Embryonic facial prominence (tissue), 1 donor: ENCODE measurements around the gene VEZT.
"Not testable (repeated sequence)": the region's sequence is repeated elsewhere in the genome, so short reads cannot be mapped to it uniquely, and the experiment has no call there.

ENCODE experiments used
- DNase-seq: peaks from one replicate; pipeline ENCODE4 v3.0.0-alpha.2; 2016; ENCODE audit errors: extremely low spot score

VEZT gene

GRCh38 chr12:95257541-95257940, 39.9 kb downstream of the VEZT start:
- DNase-seq, result no peak

- no peak for DNase-seq
These were observed 40.5 kb downstream of the VEZT start for GRCh38 chr12:95258151-95258550.

- DNase-seq, result no peak
These were observed 41.2 kb downstream of the VEZT start for GRCh38 chr12:95258803-95259202.

- DNase-seq, result no peak
These were observed 41.8 kb downstream of the VEZT start for GRCh38 chr12:95259368-95259767.

GRCh38 chr12:95261109-95261508, 43.5 kb downstream of the VEZT start:
- no peak for DNase-seq

GRCh38 chr12:95262808-95263207, 45.2 kb downstream of the VEZT start:
- DNase-seq, result no peak

GRCh38 chr12:95265765-95266164, 48.2 kb downstream of the VEZT start:
- no peak for DNase-seq

- no peak for DNase-seq
These were observed 48.6 kb downstream of the VEZT start for GRCh38 chr12:95266254-95266653.

- DNase-seq, result no peak
These were observed 52.3 kb downstream of the VEZT start for GRCh38 chr12:95269892-95270291.

GRCh38 chr12:95271465-95271864, 53.9 kb downstream of the VEZT start:
- no peak for DNase-seq

- DNase-seq, result no peak
These were observed 59.5 kb downstream of the VEZT start for GRCh38 chr12:95277139-95277538.

GRCh38 chr12:95279856-95280255, 62.2 kb downstream of the VEZT start:
- DNase-seq, result no peak

- DNase-seq, result no peak
These were observed 64.7 kb downstream of the VEZT start for GRCh38 chr12:95282266-95282665.

- DNase-seq, result no peak
These were observed 65.8 kb downstream of the VEZT start for GRCh38 chr12:95283371-95283770.

- no peak for DNase-seq
These were observed 69.1 kb downstream of the VEZT start for GRCh38 chr12:95286713-95287112.

GRCh38 chr12:95291501-95291900, 73.9 kb downstream of the VEZT start:
- no peak for DNase-seq

GRCh38 chr12:95298916-95299315, 81.3 kb downstream of the VEZT start:
- no peak for DNase-seq

- DNase-seq, result no peak
These were observed 82.7 kb downstream of the VEZT start for GRCh38 chr12:95300286-95300685.

GRCh38 chr12:95303476-95303875, 85.9 kb downstream of the VEZT start:
- DNase-seq, result no peak

- no peak for DNase-seq
These were observed 87.1 kb downstream of the VEZT start for GRCh38 chr12:95304673-95305198.

- DNase-seq, result no peak
These were observed 95.0 kb downstream of the VEZT start for GRCh38 chr12:95312656-95313055.

GRCh38 chr12:95314756-95315155, 97.1 kb downstream of the VEZT start:
- not testable (repeated sequence) for DNase-seq

GRCh38 chr12:95316798-95317197, 99.2 kb downstream of the VEZT start:
- no peak for DNase-seq

GRCh38 chr12:95318071-95318545, 100.5 kb downstream of the VEZT start:
- no peak for DNase-seq
